GM19452 (cell line): ENCODE data around the gene NR2F2.
"Not testable (repeated sequence)": the region's sequence is repeated elsewhere in the genome, so short reads cannot be mapped to it uniquely, and the experiment has no call there.

Experiments
- ATAC-seq: cut with Tn5 transposase; IDR thresholded peaks from one replicate; pipeline ENCODE4 v1.9.1; 2021; ENCODE audit not compliant: unreplicated experiment

Gene NR2F2

DNA sequence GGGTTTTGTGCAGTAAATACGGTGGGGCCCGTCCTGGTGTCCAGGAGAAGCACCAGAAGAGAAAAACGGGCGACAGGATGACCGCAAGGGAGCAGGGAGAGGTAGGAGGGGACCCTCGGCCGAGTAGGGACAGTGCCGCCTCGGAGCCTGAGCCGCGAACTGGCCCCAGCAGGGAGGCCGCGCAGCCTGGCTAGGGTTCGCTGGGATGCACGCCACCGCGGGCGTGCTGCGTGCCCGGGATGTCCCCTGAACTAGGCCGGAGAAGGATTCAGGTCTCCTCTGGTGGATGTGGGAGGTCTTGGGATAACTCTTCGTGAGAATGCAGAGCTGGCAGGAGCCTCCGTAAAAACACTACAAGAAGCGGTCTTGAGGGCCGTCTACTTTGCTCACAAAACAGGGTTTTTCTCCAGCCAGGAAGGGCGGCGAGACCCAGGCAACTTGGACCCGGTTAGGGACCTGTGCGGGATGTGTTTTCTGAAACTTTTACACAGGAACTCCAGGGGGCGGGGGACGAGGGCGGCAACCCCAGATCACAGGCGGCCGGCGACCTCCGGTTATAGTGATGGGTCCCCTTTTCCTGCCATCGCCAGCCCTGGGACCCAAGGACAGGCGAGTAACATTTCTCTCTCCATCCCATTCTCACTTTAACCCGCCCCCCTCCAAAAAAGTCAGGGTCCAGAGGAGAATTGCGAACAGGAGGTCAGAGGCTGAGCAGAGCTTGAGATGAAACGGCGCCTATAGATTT lies 35.5 kb downstream of the NR2F2 start:
- ATAC-seq, result no peak

DNA sequence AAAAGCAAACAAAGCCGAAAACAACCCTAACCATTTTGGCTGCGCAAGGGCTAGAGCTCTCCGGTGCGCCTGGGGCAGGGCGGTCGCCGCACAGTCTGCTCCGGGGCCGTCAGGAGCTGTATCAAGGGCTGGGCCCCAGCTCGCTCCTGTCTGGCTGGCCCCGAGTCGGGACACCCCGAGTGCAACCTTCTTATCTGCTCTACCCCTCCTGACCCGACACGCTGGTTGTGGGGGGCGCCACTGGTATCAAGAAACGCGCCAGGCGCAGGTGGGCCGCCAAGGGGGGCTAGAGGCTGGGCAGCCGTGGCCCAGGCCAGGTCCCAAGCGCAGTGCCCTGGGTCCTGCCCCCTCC lies 36.0 kb downstream of the NR2F2 start:
- ATAC-seq, result no peak

DNA sequence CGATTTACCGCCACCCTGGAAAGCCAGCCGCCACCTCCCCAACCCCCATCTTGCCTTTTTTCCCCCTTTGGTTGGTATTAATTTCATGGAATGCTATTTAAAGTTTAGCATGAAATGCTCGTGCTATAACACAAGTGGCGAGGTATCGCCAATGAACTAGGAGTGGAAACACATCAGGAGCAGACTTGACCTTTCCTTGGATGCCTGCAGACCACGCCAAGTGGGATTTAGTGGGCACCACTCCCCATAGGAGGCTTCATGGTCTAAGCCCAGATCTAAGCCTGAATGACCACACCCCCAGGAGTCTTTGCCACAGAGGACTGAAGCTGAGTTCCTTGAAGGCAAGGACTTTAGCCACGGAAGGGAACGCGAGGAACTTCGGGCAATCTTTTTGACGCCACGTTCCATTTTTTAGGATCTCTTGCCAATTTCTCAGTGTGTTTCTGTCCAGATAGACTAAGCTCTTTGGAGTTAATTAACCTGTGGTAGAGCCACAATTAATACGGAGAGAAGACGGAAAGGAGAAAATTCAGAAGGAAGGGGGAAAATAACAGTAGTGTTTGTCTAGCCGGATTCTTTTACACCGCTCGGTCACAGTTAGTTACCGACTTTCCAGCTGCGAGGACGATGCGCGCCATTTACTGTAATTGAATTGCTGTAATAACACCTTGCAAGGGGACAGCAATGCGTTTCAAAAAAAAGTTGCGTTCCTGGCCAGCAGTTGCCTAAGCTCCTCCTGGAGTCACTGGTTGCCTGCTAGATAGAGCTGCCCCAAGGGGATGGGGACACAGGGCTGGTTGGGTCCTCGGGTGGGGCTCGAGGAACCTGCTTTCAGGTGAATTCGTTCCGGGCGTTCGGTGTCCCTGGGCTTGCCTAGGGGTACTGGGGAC lies 37.1 kb downstream of the NR2F2 start:
- no peak for ATAC-seq

DNA sequence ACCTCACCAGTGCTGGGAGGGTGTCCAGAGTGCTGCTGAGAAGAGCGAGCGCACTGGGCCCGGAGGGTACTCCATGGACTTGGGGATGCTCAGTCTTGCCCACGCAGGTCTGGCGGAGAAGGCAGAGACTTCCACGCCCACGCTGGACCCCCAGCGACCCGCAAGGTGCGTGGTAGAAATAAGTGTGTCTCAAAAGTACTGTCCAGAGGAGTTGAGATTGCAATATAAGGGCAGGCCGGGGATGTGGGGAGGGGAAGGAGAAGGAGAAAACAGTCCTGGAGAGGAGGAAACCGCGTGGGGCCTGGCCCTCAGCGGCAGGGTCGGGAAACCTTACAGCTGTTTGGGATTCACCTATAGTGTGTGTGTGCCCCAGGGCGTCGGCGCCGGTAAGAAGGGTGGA lies 38.9 kb downstream of the NR2F2 start:
- no peak for ATAC-seq

DNA sequence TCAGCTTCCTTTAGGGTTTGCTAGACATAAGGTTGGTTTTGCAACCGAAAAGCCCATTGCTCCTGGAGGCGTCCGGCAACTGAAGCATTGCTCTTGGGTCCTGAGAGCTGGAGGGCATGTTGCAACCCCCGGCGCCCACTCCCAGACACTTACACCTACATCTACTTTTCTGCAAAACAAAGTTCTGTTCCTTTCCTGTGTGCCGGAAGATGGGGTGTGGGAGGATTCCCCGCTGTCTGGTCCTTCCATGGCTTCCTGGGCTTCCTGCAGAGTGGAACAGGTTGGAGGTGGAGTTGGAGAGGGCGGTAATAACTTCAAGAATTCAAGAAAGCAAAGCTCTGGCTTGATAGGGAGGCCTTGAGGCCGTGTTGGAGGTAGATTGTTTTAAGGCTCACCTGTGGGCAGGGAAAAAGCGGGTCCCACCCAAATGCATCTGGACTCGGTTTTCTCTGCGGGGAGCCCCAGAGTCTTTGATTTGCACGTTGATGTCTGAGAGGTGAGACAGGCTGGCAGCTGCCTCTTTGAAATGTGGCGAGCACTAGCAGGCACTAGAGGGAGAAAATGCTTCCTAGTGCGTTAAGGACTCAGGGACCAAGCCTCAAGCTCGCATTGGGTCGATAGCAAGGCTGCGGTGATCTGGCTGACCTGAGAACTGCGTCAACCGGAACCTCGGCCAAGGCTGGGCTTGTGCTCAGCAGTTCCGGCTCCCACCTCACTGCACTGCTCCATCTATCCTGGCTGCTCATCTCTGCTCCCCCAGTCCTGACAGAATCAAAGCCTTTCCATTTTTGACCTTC lies 39.5 kb downstream of the NR2F2 start:
- no peak for ATAC-seq

DNA sequence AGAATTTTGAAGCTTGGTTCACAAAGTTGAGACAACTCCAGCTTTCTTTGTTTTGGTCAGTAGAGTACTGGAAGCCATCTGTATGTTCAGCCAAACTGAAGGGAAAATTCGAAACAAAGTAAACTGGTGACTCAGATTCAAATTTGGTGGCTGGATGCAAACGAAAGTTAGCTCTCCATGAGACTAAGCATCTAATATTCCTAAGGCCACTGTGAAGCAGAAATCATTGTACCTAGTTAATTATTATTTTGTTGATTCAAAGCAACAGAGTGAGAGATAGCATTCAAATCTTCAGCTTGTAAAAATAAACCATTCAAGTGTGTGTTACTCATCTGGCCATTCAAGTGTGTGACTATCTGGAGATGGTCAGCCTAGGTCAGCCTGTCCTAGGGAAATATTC lies 42.1 kb downstream of the NR2F2 start:
- ATAC-seq, result no peak

DNA sequence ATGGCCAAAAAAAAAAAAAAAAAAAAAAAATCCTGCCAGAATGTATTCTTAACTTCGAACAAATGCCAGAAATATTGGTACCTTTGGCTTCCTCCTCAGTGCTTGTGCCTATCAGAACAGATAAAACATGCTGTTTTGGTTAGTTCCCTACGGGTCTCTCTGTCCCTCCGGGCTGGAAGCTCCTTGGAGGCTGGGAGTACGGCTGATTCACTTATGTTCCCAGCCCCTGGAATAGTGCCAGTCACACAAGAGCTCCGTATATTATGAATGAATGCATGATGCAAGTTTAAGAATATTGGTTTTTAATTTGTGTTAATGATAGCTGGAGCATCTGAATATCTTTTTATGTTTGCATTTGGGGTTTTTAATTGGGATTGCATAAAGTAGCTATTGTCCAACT lies 44.0 kb downstream of the NR2F2 start:
- ATAC-seq, result no peak

DNA sequence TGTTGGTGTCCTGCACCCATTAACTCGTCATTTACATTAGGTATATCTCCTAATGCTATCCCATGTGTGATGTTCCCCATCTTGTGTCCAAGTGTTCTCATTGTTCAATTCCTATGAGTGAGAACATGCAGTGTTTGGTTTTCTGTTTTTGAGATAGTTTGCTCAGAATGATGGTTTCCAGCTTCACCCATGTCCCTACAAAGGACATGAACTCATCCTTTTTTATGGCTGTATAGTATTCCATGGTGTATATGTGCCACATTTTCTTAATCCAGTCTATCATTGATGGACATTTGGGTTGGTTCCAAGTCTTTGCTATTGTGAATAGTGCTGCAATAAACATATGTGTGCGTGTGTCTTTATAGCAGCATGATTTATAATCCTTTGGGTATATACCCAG lies 49.1 kb downstream of the NR2F2 start:
- ATAC-seq, result not testable (repeated sequence)

DNA sequence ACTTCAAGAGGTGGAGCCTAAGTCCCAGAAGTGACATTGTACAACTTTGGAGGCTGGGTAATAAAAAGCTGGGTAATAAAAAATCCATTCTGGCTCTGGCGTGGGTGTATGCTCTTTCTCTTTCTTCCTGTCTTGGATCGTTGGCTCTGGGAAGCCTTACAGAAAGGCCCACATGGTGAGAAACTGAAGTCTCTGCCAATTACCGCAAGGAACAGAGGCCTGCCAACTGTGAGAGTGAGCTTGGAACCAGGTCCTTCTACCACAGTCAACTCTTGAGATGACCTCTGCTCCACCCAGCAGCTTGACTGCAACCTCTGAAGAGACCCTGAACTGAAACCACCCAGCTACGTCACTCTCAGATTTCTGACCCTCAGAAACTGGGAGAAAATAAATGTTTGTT lies 51.0 kb downstream of the NR2F2 start:
- no peak for ATAC-seq

DNA sequence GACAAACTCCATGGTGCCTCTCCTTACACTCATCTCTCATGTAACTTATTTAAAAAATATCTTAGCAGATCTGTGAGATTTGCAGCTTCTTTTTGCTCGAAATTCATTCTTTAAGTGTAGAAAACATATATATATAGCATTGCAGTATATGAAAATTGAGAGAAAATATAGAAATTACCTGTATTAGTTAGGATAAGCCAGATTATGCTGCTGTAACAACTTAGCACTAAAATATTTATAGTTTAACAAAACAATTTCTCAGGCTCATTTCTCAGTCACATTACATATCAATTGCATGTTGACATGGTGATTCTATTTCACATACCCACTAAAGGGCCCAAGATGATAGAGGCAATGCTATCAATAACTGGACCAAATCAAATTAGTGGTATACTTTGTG lies 54.7 kb downstream of the NR2F2 start:
- ATAC-seq, result no peak

DNA sequence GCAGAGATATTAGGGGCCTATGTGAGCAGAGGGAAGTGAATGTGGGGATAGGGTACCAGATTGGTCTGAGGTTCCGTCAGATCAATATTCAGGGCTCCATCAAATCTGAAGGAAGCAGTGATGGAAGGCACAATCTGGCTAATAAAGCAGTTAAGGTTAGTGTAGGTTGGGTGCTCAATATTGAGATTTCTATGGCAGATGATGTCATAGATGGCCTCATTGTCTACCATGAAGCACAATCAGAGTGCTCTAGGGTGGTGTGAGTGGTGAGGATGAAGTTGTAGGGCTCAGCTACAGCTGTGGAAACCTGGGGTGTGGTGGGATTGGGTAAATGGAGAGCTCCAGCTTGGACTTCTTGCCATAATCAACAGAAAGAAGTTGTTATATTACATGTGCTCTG lies 58.2 kb downstream of the NR2F2 start:
- no peak for ATAC-seq
